Breast epithelium (tissue), 3 donors: ENCODE data around the gene TMEM191B.
"Not testable (repeated sequence)": the region's sequence is repeated elsewhere in the genome, so short reads cannot be mapped to it uniquely, and the experiment has no call there.

Experiments
- CTCF ChIP-seq, 3 donors: fragments of 450-650 bp; IDR thresholded peaks; one replicate each; pipeline ENCODE4 v1.5.1; 2016 to 2017; ENCODE audit warnings: antibody characterized with exemption in 3 of 3, mild to moderate bottlenecking in 3 of 3, moderate library complexity in 3 of 3
- POLR2AphosphoS5 ChIP-seq, 3 donors: sonication (generic); formaldehyde crosslinking; IDR thresholded peaks; one replicate each; pipeline ENCODE4 v1.6.1; 2017; ENCODE audit warnings: antibody characterized with exemption in 3 of 3

GRCh38 chr22:18554280-18555256 is 27.0 kb downstream of the TMEM191B start:
- TF ChIP-seq CTCF, POLR2AphosphoS5 (IDR thresholded peaks at IDR 0.05): not testable (repeated sequence)
